Peyer's patch (tissue), 4 donors: Measurements from ENCODE around the gene GTF2H1. TPM values are rescaled to one million over a fixed set of nuclear protein-coding genes. Genes with fewer than 3 reads are reported as not detected.

Source experiments
- DNase-seq, 3 donors: peaks; one replicate each; pipeline ENCODE4 v3.0.0-alpha.2; 2017 to 2019
- H3K27ac ChIP-seq, 4 donors: fragments of 200-600 bp; sonication (generic); one replicate each; pipeline ENCODE4 v1.5.1; 2016 to 2019
- H3K27me3 ChIP-seq, 2 donors: fragments of 200-600 bp; sonication (generic); one replicate each; pipeline ENCODE4 v1.5.1; 2019
- H3K36me3 ChIP-seq, 3 donors: fragments of 200-600 bp; sonication (generic); one replicate each; pipeline ENCODE4 v1.5.1; 2016 to 2019
- H3K4me1 ChIP-seq, 4 donors: fragments of 200-600 bp; sonication (generic); one replicate each; pipeline ENCODE4 v1.5.1; 2016 to 2019
- H3K4me3 ChIP-seq, 4 donors: fragments of 200-600 bp; sonication (generic); 1 replicate in 3 of 4; 2 replicates in 1 of 4; pipeline ENCODE4 v1.5.1; 2016 to 2019; ENCODE audit warnings: mild to moderate bottlenecking in 1 of 4
- H3K9me3 ChIP-seq, 4 donors: fragments of 200-600 bp; sonication (generic); one replicate each; pipeline ENCODE4 v1.5.1; 2016 to 2019; ENCODE audit warnings: mild to moderate bottlenecking in 1 of 4
- CTCF ChIP-seq, 6 experiments: fragments of 450-650 bp in 4 of 6; fragments of 200-600 bp in 2 of 6; sonication (generic) in 1 of 6; IDR thresholded peaks; one replicate each; pipeline ENCODE4 v1.5.1; 2017 to 2019; ENCODE audit warnings: antibody characterized with exemption in 6 of 6, mild to moderate bottlenecking in 3 of 6, moderate library complexity in 1 of 6
- POLR2A ChIP-seq, 2 donors: fragments of 450-650 bp; IDR thresholded peaks; one replicate each; pipeline ENCODE4 v1.5.1; 2017; ENCODE audit warnings: antibody characterized with exemption in 2 of 2, mild to moderate bottlenecking in 2 of 2, moderate library complexity in 2 of 2
- total RNA-seq, 4 donors: library from RNA; depleted of rRNA; stranded (reverse); fragments of >200 nt; gene quantifications; one replicate each; pipeline ENCODE4 v1.1.0, GENCODE V29; 2016

GTF2H1 gene
- total RNA-seq, 4 donors from 2014 or later, result 57.2 to 69.1 (median 63.7) TPM

GRCh38 chr11:18307461-18308139 is 14.8 kb upstream of the GTF2H1 start:
- no peak for DNase-seq
- no peaks in the 10 kb centered on the region for H3K27me3 ChIP-seq
- H3K9me3 ChIP-seq, result no peaks in the 10 kb centered on the region
- H3K4me1 ChIP-seq, result peaks cover 0 to 10% (median 0%) of the 10 kb centered on the region in 4 donors
- H3K27ac ChIP-seq, result no peak overlapping the region
- TF ChIP-seq CTCF (IDR thresholded peaks at IDR 0.05) (no peak), POLR2A (IDR thresholded peaks at IDR 0.05) (no peak)
- peaks cover 0 to 54% (median 4%) of the 10 kb centered on the region in 3 donors for H3K36me3 ChIP-seq
- H3K4me3 ChIP-seq, result no peak overlapping the region

- no peak for DNase-seq
- Histone ChIP-seq H3K4me1 (peaks cover 0 to 15% (median 0%) of the 10 kb centered on the region in 4 donors), H3K27me3 (no peaks in the 10 kb centered on the region), H3K9me3 (no peaks in the 10 kb centered on the region), H3K27ac (no peak overlapping the region), H3K36me3 (peaks cover 0 to 49% (median 4%) of the 10 kb centered on the region in 3 donors), H3K4me3 (no peak overlapping the region)
- TF ChIP-seq CTCF (IDR thresholded peaks at IDR 0.05), result no peak
- TF ChIP-seq POLR2A (IDR thresholded peaks at IDR 0.05), result no peak
Measured at GRCh38 chr11:18308242-18308641, 14.1 kb upstream of the GTF2H1 start.

GRCh38 chr11:18309691-18310090 is 12.7 kb upstream of the GTF2H1 start:
- H3K27me3 ChIP-seq, result no peaks in the 10 kb centered on the region
- H3K4me3 ChIP-seq, result peak overlapping the region in 1 of 4 donors; percentile 19
- H3K4me1 ChIP-seq, result peaks cover 0 to 18% (median 0%) of the 10 kb centered on the region in 4 donors
- H3K36me3 ChIP-seq, result peaks cover 0 to 45% (median 4%) of the 10 kb centered on the region in 3 donors
- TF ChIP-seq POLR2A (IDR thresholded peaks at IDR 0.05) (no peak), CTCF (IDR thresholded peaks at IDR 0.05) (no peak)
- no peaks in the 10 kb centered on the region for H3K9me3 ChIP-seq
- peak overlapping the region in 1 of 4 donors; percentile 82 for H3K27ac ChIP-seq
- no peak for DNase-seq

- Histone ChIP-seq H3K4me1 (peaks cover 0 to 12% (median 0%) of the 10 kb centered on the region in 4 donors), H3K27me3 (no peaks in the 10 kb centered on the region), H3K36me3 (peaks cover 0 to 43% (median 4%) of the 10 kb centered on the region in 3 donors), H3K27ac (peak overlapping the region in 3 of 4 donors; percentile 51 to 82 (median 63)), H3K9me3 (no peaks in the 10 kb centered on the region), H3K4me3 (peak overlapping the region in 1 of 4 donors; percentile 19)
- TF ChIP-seq POLR2A (IDR thresholded peaks at IDR 0.05) (peak; percentile 13 to 74), CTCF (IDR thresholded peaks at IDR 0.05) (no peak)
- DNase-seq, result peak in 1 of 3 donors; percentile 68
Measured at GRCh38 chr11:18310800-18311340, 11.5 kb upstream of the GTF2H1 start.

- Histone ChIP-seq H3K4me3 (no peak overlapping the region), H3K27me3 (no peaks in the 10 kb centered on the region), H3K27ac (peak overlapping the region in 2 of 4 donors; percentile 60 to 63), H3K36me3 (peaks cover 0 to 32% (median 4%) of the 10 kb centered on the region in 3 donors), H3K9me3 (no peaks in the 10 kb centered on the region), H3K4me1 (peaks cover 0 to 12% (median 0%) of the 10 kb centered on the region in 4 donors)
- no peak for TF ChIP-seq POLR2A (IDR thresholded peaks at IDR 0.05)
- TF ChIP-seq CTCF (IDR thresholded peaks at IDR 0.05), result no peak
- DNase-seq, result no peak
Measured at GRCh38 chr11:18312012-18312411, 10.4 kb upstream of the GTF2H1 start.
